ENCODE data around the gene GGT5.
"Not testable (repeated sequence)": the region's sequence is repeated elsewhere in the genome, so short reads cannot be mapped to it uniquely, and the experiment has no call there.

GRCh38 chr22:24273906-24274305 is 29.0 kb upstream of the GGT5 start:
- not testable (repeated sequence) for TF ChIP-seq CTCF, POLR2A, EP300 (IDR thresholded peaks at IDR 0.05)
